GM21390 (cell line): ENCODE measurements around the gene ACSS3.
"Not testable (repeated sequence)": the region's sequence is repeated elsewhere in the genome, so short reads cannot be mapped to it uniquely, and the experiment has no call there.

ENCODE experiments used
- ATAC-seq: cut with Tn5 transposase; IDR thresholded peaks from one replicate; pipeline ENCODE4 v1.9.1; 2021; ENCODE audit not compliant: unreplicated experiment

The ACSS3 gene

DNA sequence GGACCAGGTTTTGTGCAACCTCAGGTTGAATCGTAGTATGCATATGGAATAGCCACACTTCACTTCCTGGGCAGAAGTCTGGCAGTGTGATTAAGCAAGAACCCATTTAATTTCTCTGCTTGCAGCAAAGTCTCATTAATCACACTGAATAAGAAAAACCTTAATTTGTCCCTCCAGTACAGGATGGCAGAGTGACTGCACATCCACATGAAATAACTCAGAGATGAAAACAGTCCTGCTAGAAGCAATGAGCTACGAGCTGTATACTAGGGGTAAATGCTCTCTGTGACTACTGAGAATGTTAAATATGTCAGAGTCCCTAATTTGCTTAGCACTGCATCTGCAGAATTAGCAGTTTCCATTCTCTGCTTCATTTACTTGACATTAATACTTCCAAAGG lies 88.9 kb downstream of the ACSS3 start:
- no peak for ATAC-seq

DNA sequence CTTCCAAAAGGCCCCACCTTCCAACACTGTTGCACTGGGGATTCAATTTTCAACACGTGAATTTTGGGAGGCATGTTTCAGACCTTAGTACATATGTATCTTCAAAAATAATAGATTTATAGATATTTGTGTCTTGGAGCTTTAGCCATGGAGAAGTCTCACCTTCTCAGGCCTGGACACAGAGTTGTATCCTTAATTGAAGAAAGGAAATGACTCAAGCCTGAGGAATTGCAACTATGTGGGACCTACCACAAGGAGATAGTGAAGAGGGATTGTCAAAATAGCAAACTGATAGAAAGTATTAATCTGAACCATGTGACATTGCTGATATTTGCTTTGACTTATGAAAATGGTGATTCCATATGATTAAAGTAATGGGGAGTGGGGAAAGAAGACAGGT lies 89.8 kb downstream of the ACSS3 start:
- no peak for ATAC-seq

DNA sequence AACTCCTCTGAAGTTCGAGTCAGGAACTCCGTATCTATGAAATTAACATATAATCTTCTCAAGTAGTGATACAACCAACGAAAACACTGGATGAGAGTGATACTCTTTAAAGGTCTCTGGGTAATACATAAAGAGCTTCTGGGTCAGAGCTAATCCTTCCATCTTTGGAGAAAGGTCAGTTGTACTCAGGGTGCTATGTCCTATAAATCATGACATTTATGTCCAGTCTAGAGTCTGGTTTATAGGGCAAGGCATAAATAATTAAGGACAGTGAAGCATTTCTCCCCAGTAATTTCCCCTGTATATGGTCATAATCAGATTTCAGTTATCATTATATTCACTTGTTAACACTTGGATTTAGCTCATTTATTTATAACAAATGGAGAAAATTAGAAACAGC lies 90.6 kb downstream of the ACSS3 start:
- ATAC-seq, result no peak

DNA sequence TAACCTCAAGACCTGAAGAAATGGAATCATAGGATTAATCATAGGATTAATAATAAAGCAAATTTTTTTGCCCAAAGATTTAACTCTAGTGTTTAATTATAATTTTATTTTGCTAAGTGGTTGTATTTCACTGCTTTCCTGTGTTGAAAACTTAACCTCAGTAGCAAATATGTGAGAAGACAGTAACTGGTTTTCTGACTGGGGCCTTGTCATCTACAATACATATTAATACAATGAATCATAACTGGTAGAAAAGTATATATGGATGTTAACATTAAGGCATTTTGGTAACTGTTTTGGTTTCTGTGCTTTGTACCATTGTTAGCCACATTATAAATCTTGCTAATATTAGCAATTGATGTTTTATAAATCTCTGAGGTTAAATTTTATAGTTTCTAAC lies 92.2 kb downstream of the ACSS3 start:
- ATAC-seq, result no peak

DNA sequence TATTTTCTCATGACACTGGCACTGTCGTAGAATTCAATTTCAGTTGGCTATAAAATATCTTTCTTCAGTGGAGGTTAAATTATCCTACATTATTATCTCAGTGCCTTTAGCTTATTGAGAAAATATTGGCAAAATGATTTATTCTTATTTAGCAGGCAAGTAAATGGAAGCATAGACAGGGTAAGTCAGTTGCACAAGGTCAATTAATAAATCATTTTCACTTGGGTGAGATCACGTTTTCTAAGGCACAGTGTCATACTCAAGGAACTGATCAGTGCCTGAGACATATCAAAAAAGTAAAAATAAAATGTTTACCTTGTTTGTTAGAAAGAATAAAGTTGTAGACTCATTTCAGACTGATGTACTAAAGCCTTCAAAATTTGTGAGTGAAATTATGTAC lies 95.0 kb downstream of the ACSS3 start:
- no peak for ATAC-seq

DNA sequence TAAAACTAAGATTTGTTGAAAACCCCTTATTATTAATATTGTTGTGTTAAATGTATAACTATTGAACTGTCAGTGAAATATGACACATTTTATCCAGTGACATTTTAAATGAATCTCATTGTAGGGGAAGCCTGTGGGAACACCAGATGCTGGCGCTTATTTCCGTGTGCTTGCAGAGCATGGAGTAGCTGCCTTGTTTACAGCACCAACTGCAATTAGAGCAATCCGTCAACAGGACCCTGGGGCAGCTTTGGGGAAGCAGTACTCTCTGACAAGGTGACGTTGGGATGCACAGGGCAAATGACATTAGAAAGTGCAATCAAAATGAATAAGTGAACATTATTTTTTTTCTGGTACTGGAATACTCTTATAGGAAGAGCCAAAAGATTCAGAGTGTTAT lies 96.8 kb downstream of the ACSS3 start:
- no peak for ATAC-seq

DNA sequence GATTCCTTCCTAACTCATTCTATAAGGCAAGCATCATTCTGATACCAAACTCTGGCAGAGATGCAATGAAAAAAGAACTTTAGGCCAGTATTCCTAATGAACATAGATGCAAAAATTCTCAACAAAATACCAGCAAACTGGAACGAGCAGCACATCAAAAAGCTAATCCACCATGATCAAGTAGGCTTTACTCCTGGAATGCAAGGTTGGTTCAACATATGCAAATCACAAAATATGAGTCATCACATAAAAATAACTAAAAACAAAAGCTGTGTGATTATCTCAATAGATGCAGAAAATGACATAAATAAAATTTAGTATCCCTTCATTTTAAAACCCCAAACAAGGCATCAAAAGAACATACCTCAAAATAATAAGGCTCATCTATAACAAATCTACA lies 98.9 kb downstream of the ACSS3 start:
- no peak for ATAC-seq

DNA sequence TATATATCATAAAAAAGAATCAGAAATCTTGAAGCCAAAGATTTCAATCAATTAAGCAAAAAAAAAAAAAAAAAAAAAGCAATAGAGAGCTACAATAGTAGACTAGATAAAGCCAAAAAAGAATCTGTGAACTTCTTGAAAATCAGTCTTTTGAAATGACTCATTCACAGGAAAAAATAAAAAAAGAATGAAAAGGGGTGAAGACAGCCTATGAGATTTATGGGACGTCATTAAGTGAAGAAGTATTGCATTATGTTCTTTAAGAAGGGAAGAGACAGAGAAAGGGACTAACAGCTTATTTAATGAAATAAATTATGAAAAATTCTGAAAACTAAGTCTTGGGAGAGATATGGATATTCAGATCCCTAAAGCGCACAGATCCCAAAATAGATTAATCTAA lies 103.8 kb downstream of the ACSS3 start:
- no peak for ATAC-seq

DNA sequence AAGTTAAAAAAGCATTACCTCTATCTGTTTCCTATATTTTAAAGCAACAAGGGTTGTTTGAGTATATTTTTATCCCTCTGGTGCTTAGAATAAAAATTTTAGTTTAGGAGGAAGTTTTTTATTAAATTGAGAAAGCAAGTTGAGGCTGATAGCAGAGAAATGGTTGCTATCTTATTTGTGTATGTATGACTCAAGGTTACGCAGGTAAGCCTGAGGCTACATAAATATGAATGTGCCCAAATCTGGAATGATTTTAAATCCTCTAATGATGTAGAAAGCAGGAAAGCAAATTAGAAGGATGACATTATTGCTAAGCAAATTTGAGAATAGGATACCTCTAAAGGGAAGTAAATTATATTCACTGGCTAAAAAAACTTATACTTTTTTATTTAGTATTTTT lies 109.8 kb downstream of the ACSS3 start:
- no peak for ATAC-seq

DNA sequence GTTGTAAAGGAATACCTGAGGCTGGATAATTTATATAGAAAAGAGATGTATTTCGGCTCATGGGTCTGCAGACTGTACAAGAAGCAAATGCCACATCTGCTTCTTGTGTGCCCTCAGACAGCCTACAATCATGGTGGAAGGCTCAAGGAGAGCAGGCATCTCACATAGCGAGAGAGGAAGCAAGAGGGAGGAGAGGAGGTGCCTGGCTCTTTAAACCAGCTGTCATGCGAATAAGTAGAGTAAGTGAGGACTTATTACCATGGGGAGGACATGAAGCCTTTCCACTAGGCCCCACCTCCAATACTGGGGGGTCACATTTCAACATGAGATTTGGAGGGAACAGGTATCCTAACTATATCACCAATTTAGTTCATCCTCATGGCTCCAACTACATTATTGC lies 118.7 kb downstream of the ACSS3 start:
- ATAC-seq, result no peak

DNA sequence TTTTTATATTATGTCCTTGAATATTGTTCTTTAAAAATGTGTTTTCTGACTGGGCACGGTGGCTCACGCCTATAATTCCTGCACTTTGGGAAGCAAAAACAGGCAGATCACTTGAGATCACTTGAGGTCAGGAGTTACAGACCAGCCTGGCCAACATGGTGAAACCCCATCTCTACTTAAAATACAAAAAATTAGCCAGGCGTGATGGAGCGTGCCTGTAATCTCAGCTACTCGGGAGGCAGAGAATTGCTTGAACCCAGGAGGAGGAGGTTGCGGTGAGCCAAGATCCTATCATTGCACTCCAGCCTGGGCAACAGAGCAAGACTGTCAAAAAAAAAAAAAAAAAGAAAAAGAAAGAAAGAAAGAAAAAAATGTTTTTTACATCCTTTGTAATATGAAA lies 122.7 kb downstream of the ACSS3 start:
- not testable (repeated sequence) for ATAC-seq

DNA sequence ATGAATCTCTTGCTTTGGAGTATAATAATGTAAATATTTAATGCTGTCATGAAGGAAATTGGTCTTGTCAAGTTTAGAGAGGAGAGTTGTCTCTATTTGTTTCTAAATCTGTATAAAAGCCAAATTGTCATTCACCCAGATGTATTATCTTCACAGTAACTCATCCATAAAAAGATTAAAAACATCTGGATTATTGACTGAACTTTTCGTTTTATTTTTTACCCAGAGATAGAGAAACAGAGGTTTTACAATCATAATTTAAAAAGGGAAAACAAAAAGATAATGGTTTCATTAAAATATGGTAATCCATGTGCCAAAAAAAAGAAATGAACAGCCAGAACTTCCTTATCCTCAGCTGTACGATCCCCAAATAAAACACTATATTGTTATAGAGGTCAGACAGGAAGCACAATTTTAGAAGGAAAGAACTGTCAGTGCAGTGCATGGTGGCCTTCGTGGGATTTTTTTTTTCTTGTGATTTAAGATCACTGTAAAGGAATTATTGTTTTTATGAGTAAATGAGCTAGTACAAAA lies 125.9 kb downstream of the ACSS3 start:
- no peak for ATAC-seq

DNA sequence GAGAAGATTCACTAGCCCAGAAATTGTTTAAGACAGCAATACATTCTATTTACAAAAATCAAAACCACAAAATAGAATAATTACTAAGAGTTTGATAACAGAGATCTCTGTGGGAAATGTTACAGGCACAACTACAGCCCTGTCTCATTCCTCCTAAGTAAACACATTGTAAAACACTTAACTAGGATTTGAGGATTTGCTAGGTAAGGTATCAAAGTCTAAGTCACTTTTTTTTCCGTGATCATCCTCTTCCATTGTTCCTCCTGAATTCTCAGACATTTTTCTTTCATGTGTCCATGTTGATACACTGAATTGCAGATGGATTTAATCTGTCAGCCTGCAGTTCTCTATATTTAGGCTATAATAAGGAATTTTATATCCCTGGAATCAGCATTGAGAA lies 127.5 kb downstream of the ACSS3 start:
- no peak for ATAC-seq

DNA sequence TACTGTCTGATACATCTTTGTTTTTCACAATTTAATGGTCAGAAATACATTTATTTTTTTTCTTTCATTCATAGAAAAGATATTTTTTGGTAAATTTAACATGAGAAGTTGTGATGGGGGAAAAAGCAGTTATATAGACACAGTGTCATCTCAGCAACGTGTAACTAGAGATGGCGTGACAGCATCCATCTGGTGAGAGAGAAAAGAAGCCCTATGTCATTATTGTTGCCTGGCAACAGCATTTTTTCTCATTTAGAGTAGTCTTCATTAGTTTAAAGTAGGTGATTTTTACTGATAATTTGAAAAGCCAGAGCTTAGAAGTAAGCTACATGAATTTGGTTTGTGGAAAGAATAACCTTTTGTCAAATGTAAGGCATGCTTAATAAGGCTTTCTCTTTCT lies 128.6 kb downstream of the ACSS3 start:
- ATAC-seq, result no peak

DNA sequence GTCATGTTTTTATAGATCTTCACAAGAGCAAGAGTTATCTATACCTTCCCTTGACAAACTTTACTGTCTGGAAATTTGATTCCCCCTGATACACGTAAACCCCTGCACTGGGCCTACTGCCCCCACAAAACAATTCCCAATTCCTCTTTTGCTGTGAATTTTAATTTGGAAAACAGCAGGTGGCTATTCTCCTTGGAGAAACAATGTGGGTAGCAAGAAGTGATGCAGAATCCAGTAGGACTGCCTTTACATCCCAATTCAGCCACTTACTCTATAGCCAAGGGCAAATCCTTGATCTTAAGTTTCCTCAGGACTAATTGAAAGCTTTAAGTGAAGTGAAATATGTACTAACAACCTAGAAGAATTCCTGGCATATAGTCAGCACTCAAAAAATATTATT lies 129.3 kb downstream of the ACSS3 start:
- no peak for ATAC-seq

DNA sequence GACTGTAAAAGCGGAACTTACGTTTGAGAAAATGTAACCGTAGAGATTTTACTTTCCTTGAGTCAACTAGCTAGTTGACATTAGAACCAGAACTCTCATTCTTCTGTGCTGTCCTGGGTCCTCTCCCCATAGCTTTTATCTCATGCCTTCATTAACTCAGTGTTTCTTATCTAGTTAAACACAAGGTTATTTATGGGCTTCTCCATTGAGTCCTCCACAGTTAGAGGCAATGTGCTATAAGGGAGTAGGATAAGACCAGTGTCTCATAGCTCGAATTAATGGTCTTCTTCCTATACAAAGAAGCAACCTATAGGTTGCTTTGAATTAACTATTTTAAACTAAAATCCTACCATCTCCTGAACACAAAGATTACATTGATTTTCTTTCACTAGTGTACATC lies 129.8 kb downstream of the ACSS3 start:
- no peak for ATAC-seq

DNA sequence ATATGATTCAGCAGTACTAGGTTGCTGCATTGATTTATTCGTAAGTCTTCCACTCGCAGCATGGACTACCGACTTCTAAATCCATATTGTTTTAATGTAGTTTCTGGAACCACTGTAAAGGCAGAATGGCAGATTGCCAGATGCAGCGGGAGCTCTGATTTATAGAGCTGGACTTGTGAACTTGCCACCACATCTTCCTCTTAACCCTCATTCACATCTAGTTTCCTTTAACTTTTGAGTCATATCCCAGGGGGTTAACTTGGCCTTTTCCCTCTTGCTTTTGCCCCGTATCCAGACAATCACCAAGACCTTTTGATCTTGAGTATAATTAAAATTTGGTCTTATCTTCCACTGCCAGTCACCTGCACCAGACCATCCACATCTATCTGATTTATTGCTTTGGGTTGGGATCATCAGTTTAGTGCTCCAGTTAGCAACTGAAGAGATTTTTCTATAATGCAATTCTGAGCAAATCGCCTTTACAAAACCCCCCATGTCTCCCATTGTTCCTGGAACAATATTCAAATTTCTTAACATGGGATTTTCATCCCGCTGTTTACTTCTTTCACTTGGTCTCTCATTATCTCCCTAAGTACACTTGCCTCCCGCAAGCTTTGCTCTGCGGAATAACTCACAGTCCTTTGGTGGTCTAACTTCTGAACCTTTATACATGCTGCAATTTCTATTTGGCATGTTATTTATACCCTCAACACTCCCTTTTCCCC lies 130.5 kb downstream of the ACSS3 start:
- no peak for ATAC-seq

DNA sequence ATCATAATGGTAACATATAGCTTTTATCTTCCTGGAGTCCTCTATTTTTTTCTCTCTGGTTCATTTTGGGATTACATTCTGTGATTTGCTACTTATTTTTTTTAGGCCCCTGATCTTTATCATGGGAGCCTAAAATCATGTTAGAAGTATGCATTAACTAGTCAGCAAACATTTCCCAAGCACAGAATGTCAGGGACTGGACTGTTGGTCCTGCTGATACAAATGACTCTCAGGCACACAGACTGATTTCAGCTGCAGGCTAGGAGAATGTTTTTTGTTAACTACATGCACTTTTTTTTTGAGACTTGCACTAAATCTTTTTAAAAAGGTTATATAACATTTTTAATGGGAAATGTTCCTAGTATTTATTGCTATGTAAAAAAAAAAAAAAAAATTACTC lies 131.1 kb downstream of the ACSS3 start:
- no peak for ATAC-seq

DNA sequence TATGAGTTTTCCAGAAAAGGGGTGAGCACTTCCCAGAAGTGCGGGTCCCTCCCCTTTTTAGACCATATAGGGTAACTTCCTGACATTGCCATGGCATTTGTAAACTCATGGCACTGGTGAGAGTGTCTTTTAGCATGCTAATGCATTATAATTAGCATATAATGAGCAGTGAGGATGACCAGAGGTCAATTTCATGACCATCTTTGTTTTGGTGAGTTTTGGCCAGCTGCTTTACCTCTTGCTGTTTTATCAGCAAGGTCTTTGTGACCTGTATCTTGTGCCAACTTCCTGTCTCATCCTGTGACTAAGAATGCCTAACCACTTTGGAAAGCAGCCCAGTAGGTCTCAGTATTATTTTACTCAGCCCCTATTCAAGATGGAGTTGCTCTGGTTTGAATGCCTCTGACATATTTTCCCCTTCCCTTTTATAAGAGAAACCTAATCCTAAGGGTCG lies 131.9 kb downstream of the ACSS3 start:
- ATAC-seq, result not testable (repeated sequence)

DNA sequence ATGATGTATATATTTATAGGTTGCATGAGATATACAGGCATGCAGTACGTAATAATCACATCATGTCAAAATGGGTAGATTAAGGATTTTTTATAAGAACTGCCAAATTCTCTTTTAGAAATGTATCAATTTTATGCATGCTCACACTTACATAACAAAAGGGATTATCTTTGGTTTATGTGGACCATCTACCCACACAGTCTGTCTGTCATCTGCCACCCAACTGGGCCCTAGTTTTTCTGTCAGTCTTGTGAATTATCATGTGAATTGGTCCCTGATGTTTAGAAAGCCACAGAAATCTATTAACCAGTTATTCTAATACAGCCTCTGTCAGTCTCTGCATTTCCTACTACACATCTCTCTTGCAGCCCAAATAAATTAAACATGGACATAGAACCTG lies 133.4 kb downstream of the ACSS3 start:
- no peak for ATAC-seq

DNA sequence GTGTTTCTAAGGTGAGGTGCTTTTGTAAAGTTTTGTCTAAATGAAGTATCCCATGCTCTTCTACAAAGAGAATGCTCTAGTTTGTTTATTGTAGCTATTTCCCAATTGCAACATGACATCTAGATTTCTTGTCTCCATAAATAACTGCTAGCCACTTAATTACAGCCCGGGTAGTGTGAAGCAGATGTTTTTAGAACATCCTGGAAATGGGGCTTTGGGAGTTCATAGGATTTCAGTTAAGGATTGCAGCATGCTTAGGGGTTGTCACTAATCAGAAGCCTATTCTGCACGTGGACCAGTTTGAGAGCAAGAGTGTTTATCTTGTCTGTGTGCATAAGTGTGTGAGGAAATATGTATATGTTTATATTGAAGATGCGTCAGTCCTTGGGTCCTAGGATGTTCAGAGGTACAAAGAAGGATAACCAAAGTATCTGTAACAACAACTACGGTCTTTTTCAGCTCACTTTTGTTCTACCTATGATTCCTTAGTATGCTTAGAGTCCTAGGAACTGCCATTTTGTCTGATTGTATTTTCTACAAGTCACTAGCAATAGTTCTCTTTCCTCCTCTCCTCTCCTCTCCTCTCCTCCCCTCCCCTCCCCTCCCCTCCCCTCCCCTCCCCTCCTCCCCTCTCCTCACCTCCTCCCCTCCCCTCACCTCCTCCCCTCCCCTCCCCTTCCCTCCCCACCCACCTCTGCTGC lies 135.3 kb downstream of the ACSS3 start:
- no peak for ATAC-seq

DNA sequence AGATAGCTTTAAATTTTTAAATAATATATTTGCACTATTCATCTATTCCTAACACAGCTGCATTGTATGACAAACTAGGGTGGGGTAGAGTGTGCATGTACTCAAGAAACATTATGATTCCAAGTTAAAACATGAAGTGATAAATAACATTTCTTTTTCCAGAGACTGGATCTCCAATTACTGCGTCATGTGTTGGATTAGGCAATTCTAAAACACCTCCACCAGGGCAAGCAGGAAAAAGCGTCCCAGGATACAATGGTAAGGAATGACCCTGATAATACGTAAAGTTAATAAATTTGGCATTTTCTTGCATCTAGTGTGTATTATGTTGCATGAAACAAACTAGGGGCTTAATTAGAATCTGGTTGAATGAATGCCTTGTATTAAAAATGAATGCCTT lies 138.9 kb downstream of the ACSS3 start:
- ATAC-seq, result no peak

DNA sequence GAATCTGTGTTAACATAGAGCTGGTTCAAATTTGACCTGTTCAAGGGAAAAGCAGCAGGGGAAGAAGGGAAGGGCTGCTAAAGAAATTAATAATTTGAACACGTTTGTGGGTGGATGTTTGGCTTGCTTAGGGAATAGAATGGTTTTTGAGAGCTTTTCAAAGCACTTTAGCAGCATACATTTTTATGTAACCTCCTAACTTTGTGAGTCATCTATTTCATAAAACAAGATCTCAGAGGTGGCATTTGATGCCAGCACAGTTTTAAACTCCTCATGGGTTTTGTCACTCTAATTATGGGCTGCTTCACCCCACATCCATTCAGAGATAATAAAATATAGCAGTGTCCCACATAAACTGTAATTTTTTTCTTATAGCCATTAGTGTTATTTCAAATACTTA lies 143.8 kb downstream of the ACSS3 start:
- ATAC-seq, result no peak
